ENCODE results near the gene CREB3.

- peak in 1 of 2 experiments; percentile 41; a peak in 3 of 4 replicates for TF ChIP-seq CTCF (conservative IDR thresholded peaks at IDR 0.05; ENCODE audit: low read depth in 2 of 2)
- TF ChIP-seq ETS1 (IDR thresholded peaks at IDR 0.05), result no peak
- TF ChIP-seq EZH2 (IDR thresholded peaks at IDR 0.05; ENCODE audit: low read depth, unreplicated experiment), result no peak
- no peak for TF ChIP-seq POLR2AphosphoS5 (IDR thresholded peaks at IDR 0.05; ENCODE audit: low read depth)
- no peak for TF ChIP-seq EZH2phosphoT487 (IDR thresholded peaks at IDR 0.05; ENCODE audit: unreplicated experiment)
Measured at GRCh38 chr9:35732800-35733541, 505 bp downstream of the CREB3 start.
